CD4-positive, alpha-beta T cell treated with Interleukin-17A for 4 hours (primary cell): ENCODE measurements around the gene DNAJC5.
"Not testable (repeated sequence)": the region's sequence is repeated elsewhere in the genome, so short reads cannot be mapped to it uniquely, and the experiment has no call there.

ENCODE experiments used
- DNase-seq: peaks from one replicate; pipeline ENCODE4 v3.0.0-alpha.2; 2020; ENCODE audit warnings: mixed read lengths

Gene DNAJC5

DNA sequence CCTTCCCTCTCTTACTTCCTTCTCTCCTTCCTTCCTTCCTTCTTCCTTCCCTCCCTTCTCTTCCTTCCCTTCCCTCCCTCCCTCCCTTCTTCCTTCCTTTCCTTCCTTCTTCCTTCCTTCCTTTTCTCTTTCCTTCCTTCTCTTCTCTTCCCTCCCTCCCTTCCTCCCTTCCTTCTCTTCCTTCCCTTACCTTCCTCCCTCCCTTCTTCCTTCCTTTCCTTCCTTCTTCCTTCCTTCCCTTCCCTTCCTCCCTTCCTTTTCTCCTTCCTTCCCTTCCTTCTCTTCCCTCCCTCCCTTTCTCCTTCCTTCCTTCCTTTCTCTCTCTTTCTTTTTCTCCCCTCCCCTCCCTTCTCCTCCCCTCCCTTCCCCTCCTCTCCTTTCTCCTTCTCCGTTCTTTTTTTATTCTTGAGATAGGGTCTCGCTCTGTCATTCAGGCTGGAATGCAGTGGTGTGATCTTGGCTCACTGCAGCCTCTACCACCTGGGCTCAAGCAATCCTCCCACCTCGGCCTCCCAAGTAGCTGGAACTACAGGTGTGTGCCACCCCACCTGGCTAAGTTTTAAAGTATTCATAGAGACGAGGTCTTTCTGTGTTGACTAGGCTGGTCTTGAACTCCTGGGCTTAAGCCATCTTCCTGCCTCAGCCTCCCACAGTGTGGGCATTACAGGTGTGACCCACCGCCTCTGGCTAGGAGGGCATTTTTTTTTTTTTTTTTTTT is 75.9 kb downstream of the DNAJC5 start:
- DNase-seq = no peak

- not testable (repeated sequence) for DNase-seq
Observed at GRCh38 chr20:63971960-63972311, 77.0 kb downstream of the DNAJC5 start.

DNA sequence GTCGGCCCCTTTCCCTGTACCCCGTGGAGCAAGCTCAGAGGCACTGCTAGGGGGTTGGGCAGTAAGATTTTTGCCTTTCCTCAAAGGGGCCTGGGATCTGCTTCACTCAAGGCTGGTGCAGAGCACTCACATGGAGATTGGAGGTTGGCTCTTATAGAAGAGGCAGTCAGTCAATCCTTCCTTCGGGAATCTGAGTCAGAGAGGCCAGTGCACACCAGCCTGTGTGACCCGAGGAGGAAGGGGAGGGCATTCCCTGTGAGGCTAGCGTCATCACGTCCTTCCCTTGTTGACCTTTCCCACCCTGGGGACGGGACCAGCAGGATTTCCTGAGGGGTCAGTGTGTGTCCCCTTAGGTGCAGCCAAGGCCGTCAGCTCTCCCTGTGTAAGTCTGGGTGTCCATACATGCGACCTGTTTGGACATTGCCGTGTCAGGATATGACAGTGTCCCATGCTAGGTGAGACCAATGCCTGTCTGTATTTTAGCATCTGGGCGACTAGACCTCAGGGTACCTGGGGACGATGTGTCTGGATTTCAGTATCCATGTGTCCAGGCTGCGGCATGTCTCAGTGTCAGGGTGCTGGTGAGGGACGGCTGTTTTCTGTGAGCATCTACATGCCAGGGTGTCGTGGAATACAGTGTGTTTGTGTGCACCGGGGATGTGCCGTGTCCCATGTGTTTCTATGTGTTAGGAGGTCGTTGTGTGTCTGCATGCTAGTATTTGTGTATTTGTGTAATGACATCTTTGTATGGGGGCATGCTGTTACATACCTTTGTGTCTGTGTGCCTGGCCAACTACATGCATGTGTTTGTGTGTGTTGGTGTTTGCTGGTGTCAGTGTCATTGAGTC is 77.6 kb downstream of the DNAJC5 start:
- DNase-seq = no peak

GRCh38 chr20:63973160-63973479 is 78.2 kb downstream of the DNAJC5 start:
- no peak for DNase-seq

DNA sequence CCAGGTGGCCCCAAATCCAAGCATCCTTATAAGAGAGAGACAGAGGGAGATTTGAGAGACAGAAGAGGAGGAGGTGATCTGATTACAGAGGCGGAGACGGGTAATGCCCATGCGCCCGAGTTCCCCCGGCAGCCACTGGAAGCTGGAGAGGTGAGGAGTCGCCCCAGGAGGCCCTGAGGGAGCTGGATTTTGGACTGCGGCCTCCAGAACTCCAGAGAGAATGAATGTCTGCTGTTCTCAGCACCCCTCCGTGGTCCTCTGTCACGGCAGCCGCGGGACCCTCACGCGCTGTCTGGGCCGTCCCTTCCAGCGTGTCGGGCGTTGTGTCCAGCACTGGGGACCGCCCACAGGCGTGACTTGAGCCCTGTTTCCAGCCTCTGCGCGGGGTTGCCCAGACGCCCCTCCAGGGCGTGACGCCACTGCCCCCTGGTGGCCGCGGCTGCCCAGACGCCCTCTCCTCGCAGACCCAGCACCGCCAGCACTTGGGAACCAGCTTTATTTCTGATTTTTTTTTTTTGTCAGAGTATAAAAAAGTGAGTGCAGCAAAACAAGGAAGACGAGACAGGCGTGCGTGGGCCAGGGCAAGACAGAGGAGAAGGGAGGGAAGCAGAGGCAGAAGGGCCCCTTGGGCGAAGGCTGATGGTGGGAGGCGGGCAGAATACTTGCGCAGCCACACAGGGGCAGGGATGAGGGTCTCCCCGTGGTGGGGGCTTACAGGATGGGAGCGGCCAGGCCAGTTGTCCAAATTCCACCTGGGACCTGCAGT is 78.9 kb downstream of the DNAJC5 start:
- DNase-seq = peak; percentile 88

- DNase-seq = no peak
Observed at GRCh38 chr20:63974402-63975200, 79.7 kb downstream of the DNAJC5 start.

GRCh38 chr20:63976511-63976910 is 81.6 kb downstream of the DNAJC5 start:
- peak; percentile 28 for DNase-seq

DNA sequence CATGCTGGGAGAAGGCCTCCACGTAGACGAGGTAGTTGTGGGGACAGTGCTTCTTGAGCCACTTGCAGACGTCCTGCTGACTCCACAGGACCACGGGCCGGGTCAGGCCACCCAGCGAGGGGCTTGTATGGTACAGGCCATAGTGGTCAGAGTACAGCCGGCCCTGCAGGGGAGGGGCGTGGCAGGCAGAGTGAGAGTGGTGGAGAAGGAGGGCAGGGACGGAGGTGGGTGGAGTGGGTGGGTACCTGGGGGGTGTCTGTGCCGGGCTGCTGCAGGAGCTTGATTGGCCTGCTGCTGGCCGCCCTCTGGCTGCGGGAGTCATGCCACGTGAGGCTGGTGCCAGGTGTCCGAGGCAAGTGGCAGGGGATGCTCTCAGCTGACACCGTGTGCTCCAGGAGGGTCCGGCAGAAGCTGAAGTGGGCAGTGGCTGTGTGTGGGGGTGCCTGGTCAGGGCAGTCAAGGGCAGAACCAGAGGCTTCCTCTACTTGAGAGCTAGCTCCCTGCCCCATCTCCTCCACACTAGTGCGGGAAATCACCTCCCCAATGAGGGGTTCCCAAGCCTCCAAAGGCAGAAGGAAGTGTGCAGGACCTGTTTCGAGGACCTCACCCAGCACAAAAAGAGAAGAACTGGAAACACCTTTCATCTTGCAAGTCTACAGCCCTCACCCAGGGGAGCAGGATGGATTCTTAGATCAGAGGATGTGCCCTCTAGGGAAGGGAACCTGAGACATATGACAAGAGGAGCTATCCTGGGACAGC is 82.2 kb downstream of the DNAJC5 start:
- no peak for DNase-seq

- DNase-seq = peak; percentile 74
Observed at GRCh38 chr20:63977739-63978276, 82.9 kb downstream of the DNAJC5 start.

DNA sequence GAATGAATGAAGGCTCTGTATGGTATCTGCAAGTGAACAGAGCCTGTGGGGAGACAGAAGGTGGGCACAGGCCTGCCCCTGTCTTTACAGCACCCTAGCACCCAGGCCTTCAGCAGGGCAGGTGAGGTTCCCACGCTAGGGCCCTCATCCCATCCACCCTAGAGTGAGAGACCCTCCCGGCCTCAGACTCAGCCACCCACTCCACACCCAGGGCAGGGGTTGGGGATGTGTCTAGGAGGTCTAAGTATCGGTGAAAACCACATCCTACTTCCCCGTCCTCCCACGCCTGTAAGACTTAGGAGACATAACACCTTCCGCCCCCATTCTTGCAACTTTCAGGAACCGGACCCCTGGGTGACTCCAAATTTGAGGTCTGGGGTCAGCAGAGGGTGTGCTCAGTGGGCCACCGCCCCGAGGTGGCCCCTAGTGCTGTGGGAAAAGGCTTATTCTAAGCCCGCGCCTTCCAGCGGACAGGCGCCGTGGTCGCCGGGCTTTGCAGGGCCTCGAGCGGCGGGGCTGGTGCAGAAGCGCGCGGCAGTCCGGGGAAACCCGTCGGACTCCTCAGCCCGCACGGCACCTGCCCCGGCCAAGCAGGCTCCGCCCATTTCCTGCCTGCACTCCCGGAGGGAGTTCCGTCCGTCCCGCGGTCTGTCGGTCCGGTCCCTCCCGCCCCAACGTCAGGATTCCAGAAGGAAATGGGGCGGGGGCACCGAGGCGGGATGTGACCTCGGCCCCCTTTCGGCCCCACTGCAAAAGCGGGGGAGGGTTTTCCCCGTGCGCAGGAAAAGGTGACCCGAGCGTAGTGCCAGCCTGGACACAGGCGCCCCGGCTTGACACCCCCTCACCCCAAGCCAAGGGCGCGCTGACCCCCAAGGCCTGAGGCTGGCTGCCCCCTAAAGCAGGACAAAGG is 83.6 kb downstream of the DNAJC5 start:
- peak; percentile 65 for DNase-seq

DNA sequence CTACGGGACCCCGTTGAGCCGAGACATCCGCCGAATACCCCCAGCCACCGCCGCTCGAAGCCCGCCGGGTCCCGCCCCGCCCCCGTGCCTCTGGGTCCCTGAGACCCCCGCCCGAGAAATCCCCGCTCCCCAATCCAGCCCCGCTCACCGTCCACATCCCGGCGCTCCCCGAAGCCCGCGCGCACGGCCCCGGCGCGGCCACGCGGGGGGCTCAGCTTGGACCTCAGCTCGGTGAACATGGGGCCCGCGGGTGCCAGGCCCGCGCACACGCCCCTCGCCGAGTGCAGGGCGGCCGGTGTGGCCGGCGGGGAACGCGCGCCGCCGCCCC is 84.3 kb downstream of the DNAJC5 start:
- DNase-seq = no peak

DNA sequence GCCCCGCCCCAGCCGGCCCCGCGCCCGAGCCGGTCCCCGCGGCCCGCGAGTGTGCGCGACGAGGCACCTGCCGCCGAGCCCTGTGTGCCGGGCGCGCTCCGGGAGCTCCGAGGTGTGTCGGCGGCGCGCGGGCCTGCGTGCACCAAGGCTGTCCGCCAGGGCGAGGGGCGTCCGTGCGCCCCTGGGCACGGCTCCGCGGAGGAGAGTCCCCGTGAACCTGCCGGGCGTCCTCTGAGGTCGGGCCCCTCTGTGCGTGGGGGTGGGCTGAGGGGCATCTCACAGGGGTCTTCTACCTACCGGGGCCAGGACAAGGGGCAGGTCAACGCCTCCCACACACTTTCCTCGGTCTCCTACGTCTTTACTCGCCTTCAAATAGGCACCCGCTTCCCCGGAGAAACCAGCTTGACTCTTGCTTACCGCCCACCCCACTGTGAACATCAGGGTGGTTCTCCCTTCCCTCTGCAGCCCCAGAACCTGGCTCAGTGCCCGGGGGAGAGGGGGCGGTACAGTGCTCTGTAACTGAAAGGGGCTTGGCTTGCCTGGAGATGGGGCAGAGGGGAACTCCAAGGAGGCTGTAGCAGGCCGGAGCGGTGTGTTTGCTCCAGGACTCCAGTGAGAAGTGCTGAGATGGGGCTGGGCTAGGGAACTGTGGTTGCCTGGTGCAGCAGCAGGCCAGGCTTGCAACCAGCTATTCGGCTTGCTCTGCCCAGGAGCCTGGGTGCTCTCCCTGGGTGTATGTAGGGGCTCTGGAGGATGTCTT is 84.8 kb downstream of the DNAJC5 start, which contains the start of gene SAMD10:
SAMD10 (minus strand) TSS at position 86 of the 760 bp plus-strand sequence. CDS start 175 bp downstream, outside the sequence.
- DNase-seq = peak; percentile 72

GRCh38 chr20:63980317-63980805 is 85.4 kb downstream of the DNAJC5 start:
- peak; percentile 35 for DNase-seq

DNA sequence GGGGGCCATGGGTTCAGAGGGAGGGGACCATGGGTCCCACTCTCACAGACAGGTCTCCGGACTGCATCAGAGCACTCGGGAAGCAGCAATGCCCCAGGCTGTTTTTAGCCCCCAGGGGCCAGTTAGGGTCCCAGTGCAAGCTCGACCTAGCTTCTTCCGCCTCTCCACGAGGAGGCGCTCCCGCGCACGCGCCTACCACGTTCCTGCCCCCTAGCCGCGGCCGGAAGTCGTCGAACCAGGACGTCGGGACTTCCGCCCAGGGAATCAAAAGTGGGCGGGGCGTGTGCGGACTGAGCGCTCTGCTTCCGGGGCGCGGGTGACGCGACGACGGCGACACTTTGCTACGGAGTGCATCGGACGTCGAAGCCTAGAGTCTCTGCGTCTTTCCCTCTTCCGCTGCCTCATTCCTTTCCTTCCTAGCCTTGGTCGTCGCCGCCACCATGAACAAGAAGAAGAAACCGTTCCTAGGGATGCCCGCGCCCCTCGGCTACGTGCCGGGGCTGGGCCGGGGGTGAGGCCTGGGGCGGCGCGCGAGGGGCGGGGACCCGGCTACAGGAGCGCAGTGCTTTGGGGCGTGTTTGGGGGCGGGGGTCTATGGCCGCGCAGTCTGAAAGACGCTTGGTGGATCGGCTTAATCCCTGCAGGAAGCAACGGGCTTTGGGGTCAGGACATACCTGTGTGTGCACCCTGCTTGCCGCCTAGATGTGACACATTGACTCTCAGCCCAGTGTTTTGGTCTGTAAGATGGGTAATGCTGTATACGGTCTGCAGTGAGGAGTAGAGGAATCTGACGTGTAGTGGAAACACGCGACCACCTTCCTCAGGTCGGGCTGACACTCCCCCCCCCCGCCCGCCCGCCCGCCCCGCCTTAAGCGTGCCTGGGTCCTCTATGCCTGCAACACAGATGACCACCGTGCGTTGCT is 86.1 kb downstream of the DNAJC5 start, which contains the start of gene PRPF6:
PRPF6 (plus strand) TSS at position 327 of the 923 bp plus-strand sequence; CDS start at position 441, 114 bp downstream.
- peak; percentile 98 for DNase-seq

- DNase-seq = no peak
Observed at GRCh38 chr20:63982937-63983336, 88.0 kb downstream of the DNAJC5 start.
